ENCODE measurements around the gene FMN1.
A peak's percentile ranks its signal among the peaks of the same experiment; 100 is the strongest.

FMN1 gene

DNA sequence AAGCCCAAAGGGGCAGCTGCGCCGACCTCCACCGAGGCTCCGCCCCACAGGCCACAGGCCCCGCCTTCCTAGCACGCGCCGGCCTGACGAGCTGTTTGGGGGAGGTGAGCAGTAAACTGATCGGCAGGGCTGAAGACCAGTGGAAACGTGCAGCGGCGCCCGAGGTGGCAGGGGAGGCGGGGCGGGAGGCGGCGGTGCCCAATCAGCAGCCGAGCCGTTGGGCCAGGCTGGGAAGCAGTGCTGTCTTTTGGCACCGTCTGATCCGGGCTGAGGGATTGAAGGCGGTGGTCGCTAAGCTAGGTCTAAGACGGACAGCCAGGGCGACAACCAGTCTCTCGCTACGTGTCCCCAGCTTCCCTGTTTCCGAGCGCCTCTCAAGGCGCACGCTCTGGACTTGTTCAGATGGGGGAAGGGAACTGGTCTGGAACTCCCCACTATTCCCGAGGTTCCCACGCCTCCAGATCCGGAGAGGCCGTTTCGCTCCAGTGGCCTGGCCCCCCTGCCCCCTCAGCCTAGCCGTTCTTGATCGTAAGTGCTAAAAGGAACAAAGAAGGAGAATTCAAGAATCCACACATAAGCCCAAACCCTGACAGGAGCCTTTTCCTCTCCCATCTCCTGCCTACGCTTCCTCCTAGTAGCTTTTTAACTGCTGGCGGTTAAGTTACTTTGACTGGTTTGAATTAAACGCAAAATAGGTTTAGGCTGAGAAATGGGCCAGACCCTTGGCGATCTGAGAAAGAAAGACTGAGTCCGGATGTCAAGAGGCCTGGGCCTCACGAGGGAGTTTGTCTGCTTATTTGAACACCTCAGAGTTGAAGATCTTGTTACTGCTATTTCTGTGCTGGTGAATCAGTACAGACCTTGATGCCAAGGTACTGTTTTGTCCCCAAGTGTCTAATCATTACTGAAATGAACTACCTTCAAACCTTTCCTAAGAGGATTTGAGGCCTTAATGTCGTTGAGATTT is at the start of gene FMN1:
Gene FMN1 (minus strand): TSS at position 11 of the 967 bp plus-strand sequence. CDS start 39,800 bp downstream, outside the sequence.
- peak; percentile 96 for DNase-seq (ENCODE audit: low spot score)

- DNase-seq (ENCODE audit: low spot score) = no peak
Observed at GRCh38 chr15:33243869-33244268, 49.4 kb upstream of the FMN1 start.

- no peak for DNase-seq (ENCODE audit: low spot score)
Observed at GRCh38 chr15:33243393-33243792, 48.9 kb upstream of the FMN1 start.

DNA sequence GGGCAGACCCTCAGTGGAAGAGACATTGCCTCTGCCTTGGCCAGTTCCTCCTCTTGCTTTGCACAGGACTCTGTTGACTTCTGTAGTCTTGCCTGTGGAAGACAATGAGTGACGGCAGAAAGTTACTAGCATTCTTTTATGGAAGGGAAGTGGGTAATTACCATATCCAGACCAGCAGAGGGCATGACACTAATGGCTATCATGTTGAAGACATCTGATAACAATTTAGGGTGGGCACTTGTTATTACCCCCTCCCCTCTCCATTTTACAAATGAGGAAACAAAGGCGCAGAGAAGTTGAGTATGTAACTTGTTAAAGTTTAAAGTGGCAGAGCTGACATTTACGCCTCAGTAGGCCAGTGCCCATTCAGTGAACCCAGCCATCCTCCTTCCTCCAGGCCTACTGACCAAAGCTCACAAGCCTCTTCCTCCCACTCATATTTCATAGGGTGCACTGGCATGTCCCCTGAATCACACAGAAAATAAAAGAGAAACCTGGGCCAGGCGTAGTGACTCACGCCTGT is 48.2 kb upstream of the FMN1 start:
- peak; percentile 42 for DNase-seq (ENCODE audit: low spot score)

DNA sequence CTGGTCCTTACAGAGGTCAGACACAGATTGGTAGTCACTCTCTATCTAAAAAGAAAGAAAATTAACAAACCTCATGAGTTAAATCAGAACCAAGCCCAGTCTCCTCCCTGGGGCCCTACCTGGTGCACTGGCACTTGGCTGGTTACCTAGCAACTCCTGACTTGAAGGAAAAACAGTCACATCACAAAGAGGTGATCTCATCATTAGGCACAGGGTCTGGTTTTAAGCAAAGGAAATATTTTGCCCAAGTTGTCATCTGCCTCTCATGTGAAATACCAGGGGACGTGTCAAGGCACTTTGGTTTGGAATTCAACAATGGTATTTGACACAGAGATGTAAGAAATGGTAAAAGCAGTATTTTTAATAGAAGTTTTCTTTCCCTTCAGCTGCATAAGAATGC is 47.7 kb upstream of the FMN1 start:
- DNase-seq (ENCODE audit: low spot score) = peak; percentile 45

GRCh38 chr15:33236841-33237509 is 42.5 kb upstream of the FMN1 start:
- no peak for DNase-seq (ENCODE audit: low spot score)

- DNase-seq (ENCODE audit: low spot score) = peak; percentile 33
Observed at GRCh38 chr15:33234020-33234461, 39.5 kb upstream of the FMN1 start.

GRCh38 chr15:33226559-33227181 is 32.2 kb upstream of the FMN1 start:
- DNase-seq (ENCODE audit: low spot score) = peak; percentile 53

- DNase-seq (ENCODE audit: low spot score) = no peak
Observed at GRCh38 chr15:33218071-33218491, 23.6 kb upstream of the FMN1 start.

GRCh38 chr15:33215941-33216872 is 21.7 kb upstream of the FMN1 start:
- peak; percentile 62 for DNase-seq (ENCODE audit: low spot score)

DNA sequence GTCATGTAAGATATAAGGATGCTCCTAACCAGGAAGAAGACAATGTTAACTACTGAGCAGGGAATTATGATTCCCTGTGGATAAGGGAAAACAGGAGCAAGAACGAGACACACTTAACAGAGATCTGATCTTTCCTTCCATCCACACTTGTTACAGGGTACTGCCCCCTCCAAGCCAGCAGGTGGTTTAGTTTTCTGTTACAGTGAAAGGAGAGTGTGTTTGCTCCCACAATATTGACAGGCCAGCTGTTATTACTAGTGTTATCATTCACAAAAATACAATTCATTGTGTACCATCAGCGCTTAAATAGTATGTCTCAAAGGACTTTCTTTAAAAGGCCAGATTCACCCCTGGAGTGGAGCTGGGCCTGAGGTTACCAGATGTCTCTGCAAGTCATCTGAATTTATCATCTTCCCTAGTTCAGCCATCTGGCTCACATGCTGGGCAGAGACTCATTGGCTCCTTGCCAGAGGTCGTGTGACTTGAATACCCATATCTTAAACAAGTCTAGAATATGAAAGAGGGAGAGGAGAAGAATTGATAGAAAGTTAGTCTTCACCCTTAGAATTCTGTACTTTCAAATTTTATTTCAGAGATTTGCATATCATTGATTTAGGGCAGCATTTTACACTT is 16.8 kb upstream of the FMN1 start:
- DNase-seq (ENCODE audit: low spot score) = no peak

DNA sequence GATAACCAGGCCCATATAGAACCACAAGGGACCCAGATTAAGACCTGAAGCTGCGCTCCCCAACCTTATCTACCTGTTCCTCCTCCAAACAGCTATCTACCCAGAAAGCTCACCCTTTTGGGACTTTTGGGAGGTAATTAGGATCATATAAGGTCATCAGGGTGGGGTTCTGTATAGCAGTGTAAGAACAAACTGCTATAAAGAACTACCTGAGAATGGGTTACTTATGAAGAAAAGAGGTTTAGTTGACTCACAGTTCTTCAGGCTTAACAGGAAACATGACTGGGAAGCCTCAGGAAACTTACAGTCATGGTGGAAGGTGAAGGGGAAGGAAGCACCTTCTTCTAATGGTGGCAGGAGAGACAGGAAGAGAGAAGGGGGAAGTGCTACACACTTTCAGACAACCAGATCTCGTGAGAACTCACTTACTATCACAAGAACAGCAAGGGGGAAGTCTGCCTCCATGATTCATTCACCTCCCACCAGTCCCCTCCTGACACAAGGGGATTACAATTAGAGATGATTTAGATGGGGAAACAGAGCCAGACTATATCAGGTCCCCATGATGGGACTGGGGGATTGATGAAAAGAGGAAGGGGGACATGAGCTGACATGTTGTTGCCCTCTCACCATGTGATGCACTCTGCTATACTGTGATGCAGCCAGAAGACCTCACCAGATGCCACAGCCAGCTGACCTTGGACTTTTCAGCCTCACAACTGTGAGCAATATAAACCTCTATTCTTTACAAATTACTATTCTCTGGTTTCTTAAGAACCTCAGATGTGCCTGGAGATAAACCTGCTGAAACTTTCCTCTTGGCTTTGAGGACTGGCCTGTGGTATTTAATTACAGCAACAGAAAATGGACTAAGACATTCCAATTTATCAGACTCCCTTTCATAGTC is 15.3 kb upstream of the FMN1 start:
- DNase-seq (ENCODE audit: low spot score) = no peak

- DNase-seq (ENCODE audit: low spot score) = no peak
Observed at GRCh38 chr15:33207646-33208045, 13.1 kb upstream of the FMN1 start.

DNA sequence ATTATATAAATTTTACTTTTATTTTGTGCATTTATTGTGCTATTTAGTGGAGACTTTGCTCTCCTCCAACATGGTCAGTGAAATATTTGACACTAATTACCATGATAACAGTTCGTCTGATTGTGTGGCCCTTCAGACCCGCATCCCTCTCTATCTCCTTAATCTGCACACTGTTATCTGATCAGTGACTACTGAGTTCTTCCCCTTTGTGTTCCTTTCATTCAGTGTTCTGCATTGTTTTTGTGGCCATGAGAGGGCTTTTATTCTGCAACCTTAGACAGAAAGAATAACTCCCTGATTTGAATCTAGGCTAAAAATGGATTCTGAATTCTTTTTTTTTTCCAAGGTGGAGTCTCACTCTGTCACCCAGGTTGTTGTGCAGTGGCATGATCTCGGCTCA is 11.9 kb upstream of the FMN1 start:
- DNase-seq (ENCODE audit: low spot score) = no peak

GRCh38 chr15:33204926-33205325 is 10.4 kb upstream of the FMN1 start:
- DNase-seq (ENCODE audit: low spot score) = no peak

GRCh38 chr15:33204087-33204486 is 9.6 kb upstream of the FMN1 start:
- no peak for DNase-seq (ENCODE audit: low spot score)

GRCh38 chr15:33201491-33202231 is 7.1 kb upstream of the FMN1 start:
- DNase-seq (ENCODE audit: low spot score) = peak; percentile 63

- no peak for DNase-seq (ENCODE audit: low spot score)
Observed at GRCh38 chr15:33200903-33201302, 6.4 kb upstream of the FMN1 start.

- DNase-seq (ENCODE audit: low spot score) = no peak
Observed at GRCh38 chr15:33200444-33200843, 5.9 kb upstream of the FMN1 start.
